ENCODE measurements around the gene FRMD5.
A peak's percentile ranks its signal among the peaks of the same experiment; 100 is the strongest.
"Not testable (repeated sequence)": the region's sequence is repeated elsewhere in the genome, so short reads cannot be mapped to it uniquely, and the experiment has no call there.

Gene FRMD5

GRCh38 chr15:43831519-43832052 is 363.5 kb downstream of the FRMD5 start:
- not testable (repeated sequence) for DNase-seq (ENCODE audit: low spot score)

- DNase-seq (ENCODE audit: low spot score), result peak; percentile 40
Observed at GRCh38 chr15:43830691-43831275, 364.3 kb downstream of the FRMD5 start.

- not testable (repeated sequence) for DNase-seq (ENCODE audit: low spot score)
Observed at GRCh38 chr15:43829951-43830540, 365.0 kb downstream of the FRMD5 start.

GRCh38 chr15:43828061-43828657 is 366.9 kb downstream of the FRMD5 start:
- peak; percentile 71 for DNase-seq (ENCODE audit: low spot score)

GRCh38 chr15:43826508-43827341 is 368.3 kb downstream of the FRMD5 start, which contains the start of gene WDR76:
Gene WDR76, plus strand, starts transcription at chr15:43827002. Its CDS starts 31 bp downstream, at chr15:43827033.
- peak; percentile 87 for DNase-seq (ENCODE audit: low spot score)

GRCh38 chr15:43826029-43826507 is 369.0 kb downstream of the FRMD5 start:
- DNase-seq (ENCODE audit: low spot score), result no peak

GRCh38 chr15:43825305-43825704 is 369.8 kb downstream of the FRMD5 start:
- DNase-seq (ENCODE audit: low spot score), result not testable (repeated sequence)

- peak; percentile 97 for DNase-seq (ENCODE audit: low spot score)
Observed at GRCh38 chr15:43824302-43825246, 370.5 kb downstream of the FRMD5 start, which contains the start of gene MFAP1. Gene MFAP1, minus strand, starts transcription at chr15:43824690. Its CDS starts 121 bp downstream, at chr15:43824569.

- DNase-seq (ENCODE audit: low spot score), result no peak
Observed at GRCh38 chr15:43821505-43821904, 373.6 kb downstream of the FRMD5 start.

All from NAMALWA (cell line).